Measurements from ENCODE around the gene PIKFYVE.

- TF ChIP-seq POLR2A (IDR thresholded peaks at IDR 0.05) (no peak), CTCF (IDR thresholded peaks at IDR 0.05) (no peak)
These were observed 53.3 kb downstream of the PIKFYVE start for GRCh38 chr2:208319391-208319790.

Data from heart left ventricle (tissue), 13 donors.